HG02642 (cell line): ENCODE data around the gene GYPC.

Experiments used
- ATAC-seq: cut with Tn5 transposase; IDR thresholded peaks from one replicate; pipeline ENCODE4 v1.9.1; 2021; ENCODE audit warnings: mild to moderate bottlenecking; ENCODE audit not compliant: unreplicated experiment, poor library complexity

GYPC gene

DNA sequence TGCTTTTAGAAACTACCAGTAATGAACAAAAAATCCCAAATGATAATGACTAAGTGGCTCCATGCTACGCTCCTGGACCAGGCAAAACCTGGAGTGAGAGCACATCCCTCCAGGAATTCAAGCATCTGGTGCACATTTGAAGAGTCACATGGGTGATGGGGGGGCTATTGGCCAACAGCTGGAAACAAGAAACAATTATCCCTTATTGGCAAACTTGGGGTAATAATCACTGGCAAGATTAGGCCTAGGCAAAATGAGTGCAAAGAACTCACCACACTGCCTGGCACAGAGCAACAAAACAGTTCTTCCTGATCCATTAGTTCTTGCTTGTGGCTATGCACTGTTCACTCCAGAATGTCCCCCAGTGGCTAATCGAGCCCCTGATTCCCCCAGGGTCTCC is 66.1 kb downstream of the GYPC start:
- no peak for ATAC-seq

- no peak for ATAC-seq
Measured at GRCh38 chr2:126722546-126722945, 66.6 kb downstream of the GYPC start.

DNA sequence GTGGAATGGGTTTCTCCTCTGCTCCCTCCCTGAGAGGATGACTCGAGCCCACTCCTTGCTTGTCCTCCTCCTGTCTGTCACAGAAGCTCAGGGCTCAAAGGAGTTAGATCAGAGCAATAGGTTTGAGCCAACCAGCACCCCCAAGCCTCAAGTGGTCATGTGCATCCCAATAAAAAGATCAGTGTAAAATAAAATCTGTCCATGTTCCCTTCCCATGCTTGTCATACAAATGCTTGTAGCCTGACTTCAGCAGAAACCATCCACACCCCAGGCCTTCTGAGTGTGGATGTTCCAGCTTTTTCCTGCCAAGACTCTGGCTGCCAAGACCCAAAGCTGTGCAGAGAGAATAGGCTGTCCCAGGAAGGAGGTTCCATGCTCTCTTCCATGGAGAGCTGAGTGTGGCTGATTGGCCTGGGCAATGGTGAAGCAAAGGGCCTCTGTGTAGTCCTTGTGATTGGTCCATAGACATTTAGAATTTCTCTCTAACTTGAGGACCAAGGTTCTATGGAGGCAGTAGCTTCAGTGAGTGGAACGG is 67.4 kb downstream of the GYPC start:
- ATAC-seq = no peak

GRCh38 chr2:126725580-126725979 is 69.6 kb downstream of the GYPC start:
- no peak for ATAC-seq

DNA sequence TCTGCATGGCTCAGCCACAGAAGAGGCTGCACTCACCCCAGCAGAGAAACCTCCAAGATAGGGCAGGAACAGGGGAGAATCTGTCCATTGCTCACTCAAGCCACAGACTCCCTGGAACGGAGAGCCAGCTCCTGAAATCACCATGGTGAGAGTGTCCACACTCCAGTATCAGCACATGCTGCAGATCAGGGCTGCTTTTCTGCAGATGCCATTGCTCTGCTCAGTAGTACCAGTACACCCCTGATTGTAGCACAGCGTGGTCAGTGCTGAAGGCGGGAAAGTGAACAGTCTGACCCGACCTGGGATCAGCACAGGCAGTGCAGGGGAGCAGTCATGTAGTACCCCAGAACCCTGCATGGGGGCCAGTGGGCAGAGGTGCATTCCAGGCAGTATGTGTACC is 73.9 kb downstream of the GYPC start:
- no peak for ATAC-seq

DNA sequence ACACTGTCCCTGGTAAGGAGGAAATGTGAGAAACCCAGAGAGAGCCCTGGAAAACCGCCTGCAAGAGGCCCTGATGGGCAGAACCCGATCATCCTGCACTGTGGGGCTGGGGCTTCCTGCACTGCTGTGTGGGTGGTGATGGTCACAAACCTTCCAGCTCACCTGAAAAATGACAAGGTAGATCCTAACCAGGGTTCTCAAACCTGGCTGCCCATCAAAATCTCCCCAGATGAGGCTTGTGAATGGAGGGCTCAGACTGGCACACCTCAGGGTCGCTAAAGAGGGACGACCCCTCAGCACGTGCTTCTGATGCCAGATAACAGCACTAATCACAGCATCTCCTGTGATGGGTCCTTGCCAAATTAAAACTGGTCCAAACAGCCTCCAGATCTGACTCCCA is 74.7 kb downstream of the GYPC start:
- ATAC-seq = no peak

GRCh38 chr2:126731353-126731752 is 75.4 kb downstream of the GYPC start:
- no peak for ATAC-seq

DNA sequence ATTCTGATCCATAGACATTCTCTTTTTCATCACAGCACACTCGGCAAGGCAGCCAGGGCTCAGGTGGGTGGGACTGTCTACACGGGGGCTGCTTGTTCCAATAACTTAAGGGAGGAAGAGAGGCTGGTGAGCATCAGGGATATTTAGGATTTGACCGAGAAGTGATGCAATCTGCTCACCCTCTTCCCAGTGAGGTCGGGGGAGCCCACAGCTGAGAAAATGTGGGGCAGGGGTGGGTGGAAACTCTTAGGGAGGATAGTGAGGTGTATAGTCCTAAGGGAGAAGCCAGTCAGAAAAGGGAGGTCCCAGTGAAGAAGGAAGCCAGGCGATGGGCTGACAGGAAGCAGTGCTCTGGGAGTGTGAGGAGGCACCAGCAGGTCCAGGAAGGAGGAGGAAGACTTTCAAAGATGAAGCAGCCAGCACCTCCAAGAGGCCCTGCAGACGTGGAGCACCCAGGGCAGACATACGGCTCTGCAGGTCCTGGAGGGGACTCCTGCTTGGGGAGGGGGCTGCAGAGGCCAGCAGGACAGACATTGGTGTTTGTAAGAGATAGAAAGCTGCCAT is 76.8 kb downstream of the GYPC start:
- no peak for ATAC-seq

DNA sequence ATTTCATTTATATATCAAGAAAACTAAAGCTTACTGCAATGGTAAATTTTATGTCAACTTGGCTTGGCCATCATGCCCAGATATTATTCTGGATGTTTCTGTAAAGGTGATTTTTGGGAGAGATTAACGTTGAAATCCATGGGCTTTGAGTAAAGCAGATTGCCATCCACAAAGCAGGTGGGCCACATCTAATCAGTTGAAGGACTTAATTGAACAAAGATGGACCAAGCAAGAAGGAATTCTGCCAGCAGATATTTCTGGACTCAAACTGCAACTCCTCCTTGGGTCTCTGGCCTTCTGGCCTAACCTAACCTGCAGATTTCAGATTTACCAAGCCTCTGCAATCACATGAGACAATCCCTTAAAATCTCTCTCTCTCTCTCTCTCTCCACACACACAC is 77.8 kb downstream of the GYPC start:
- ATAC-seq = no peak

DNA sequence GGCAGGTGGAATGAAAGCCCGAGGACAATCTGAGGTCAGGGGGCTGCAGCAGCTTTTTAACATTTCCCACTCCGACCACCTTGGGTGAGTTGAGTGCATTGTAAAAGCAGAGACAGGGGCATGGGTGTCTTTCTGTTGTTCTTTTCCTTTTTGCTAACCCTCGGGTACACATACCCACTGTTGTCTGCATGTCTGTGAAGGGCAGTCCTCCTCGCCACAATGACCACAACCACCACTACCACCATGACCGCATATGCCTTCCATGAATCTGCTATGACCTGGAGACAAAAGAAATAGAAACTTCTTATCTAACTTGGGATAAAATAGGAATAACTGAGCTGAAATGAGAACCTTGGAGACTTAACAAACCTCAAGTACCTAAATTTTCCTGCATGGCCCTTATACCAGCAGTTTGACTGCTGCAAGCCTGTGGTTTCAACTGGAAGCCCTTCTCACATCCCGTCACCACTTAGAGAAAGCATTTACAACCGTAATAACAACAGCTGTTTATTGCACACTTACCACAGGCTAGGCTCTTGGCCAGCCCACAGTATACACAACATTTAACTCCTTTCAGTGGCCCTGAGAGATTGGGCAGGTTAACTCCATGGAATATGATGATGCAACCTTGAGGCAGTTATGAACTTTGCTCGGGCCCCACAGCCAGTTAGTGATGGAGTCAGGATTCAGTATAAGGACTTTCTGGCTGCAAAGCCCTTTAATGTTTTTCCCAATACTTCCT is 80.3 kb downstream of the GYPC start:
- no peak for ATAC-seq

DNA sequence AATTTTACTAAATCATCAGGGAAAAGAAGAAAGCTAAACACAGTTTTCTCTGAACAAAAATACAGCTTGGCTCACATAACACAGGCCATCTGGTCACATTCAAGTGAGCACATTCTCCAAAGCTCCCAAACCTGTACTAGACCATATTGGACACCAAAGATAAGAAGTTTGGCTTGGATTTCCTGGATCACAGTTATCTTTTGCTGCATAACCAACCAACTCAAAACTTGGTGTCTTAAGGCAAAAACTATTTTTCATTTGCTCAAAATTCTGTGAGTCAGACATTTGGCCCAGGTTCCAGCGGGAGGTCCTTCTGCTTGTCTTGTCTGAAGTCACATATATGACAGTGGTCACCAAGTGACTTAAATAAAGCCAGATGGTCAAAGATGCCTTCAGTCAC is 83.2 kb downstream of the GYPC start:
- no peak for ATAC-seq

GRCh38 chr2:126744640-126745039 is 88.7 kb downstream of the GYPC start:
- no peak for ATAC-seq
